Neural cell (in vitro differentiated cells): ENCODE results near the gene SLC44A5.

Source experiments
- EZH2 ChIP-seq: fragments of 200-600, 300-800 bp; shearing (Covaris generic), sonication (generic); IDR thresholded peaks from 2 replicates; pipeline ENCODE4 v1.6.1; 2014; ENCODE audit warnings: antibody characterized with exemption, low read length, borderline replicate concordance, mild to moderate bottlenecking; ENCODE audit not compliant: insufficient read depth, poor library complexity, severe bottlenecking
- POLR2AphosphoS5 ChIP-seq: IDR thresholded peaks from 2 replicates; pipeline ENCODE4 v1.6.1; 2012
- RAD21 ChIP-seq: fragments of 450-650 bp; conservative IDR thresholded peaks from 2 replicates; pipeline ENCODE4 v1.6.1; 2014; ENCODE audit warnings: antibody characterized with exemption, mild to moderate bottlenecking, moderate library complexity
- TAF1 ChIP-seq: IDR thresholded peaks from 2 replicates; pipeline ENCODE4 v1.6.1; 2012; ENCODE audit warnings: low read depth
- TF ChIP-seq, protein P1 (sequence below): fragments of 450-650 bp; IDR thresholded peaks from 2 replicates; pipeline ENCODE4 v1.5.1; 2014; ENCODE audit warnings: antibody characterized with exemption, mild to moderate bottlenecking, moderate library complexity; ENCODE audit not compliant: poor library complexity, severe bottlenecking

DNA sequence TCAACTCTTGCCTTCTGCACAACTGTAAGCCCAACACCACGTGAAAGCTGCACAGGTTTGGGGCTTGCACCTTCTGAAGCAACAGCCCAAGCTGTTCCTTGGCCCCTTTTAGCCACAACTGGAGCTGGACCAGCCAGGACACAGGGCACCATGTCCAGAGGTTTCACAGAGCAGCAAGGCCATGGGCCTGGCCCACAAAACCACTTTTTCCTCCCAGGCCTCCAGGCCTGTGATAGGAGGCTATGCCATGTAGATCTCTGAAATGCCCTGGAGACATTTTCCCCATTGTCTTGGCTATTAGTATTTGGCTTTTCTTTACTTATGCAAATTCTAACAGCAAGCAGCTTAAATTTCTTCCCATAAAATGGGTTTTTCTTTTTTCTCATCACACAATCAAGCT is 126.1 kb downstream of the SLC44A5 start:
- TF ChIP-seq EZH2 (no peak), POLR2AphosphoS5 (no peak), RAD21 (no peak), TAF1 (no peak)
- TF ChIP-seq, protein P1, sequence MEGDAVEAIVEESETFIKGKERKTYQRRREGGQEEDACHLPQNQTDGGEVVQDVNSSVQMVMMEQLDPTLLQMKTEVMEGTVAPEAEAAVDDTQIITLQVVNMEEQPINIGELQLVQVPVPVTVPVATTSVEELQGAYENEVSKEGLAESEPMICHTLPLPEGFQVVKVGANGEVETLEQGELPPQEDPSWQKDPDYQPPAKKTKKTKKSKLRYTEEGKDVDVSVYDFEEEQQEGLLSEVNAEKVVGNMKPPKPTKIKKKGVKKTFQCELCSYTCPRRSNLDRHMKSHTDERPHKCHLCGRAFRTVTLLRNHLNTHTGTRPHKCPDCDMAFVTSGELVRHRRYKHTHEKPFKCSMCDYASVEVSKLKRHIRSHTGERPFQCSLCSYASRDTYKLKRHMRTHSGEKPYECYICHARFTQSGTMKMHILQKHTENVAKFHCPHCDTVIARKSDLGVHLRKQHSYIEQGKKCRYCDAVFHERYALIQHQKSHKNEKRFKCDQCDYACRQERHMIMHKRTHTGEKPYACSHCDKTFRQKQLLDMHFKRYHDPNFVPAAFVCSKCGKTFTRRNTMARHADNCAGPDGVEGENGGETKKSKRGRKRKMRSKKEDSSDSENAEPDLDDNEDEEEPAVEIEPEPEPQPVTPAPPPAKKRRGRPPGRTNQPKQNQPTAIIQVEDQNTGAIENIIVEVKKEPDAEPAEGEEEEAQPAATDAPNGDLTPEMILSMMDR = no peak
